Fibroblast of mammary gland (primary cell): ENCODE results near the gene VCAN.

Experiments
- DNase-seq: peaks from one replicate; pipeline ENCODE4 v3.0.0-alpha.2; 2010; ENCODE audit warnings: low read depth
- H3K4me3 ChIP-seq: 2 replicates; pipeline ENCODE4 v1.5.1; 2011; ENCODE audit warnings: low read depth, mild to moderate bottlenecking, low read length, moderate library complexity; ENCODE audit not compliant: control insufficient read depth
- TF ChIP-seq, protein P1 (sequence below): conservative IDR thresholded peaks from 2 replicates; pipeline ENCODE4 v1.5.1; 2011; ENCODE audit warnings: low read depth, low read length, inconsistent platforms; ENCODE audit not compliant: control insufficient read depth, insufficient read depth

VCAN gene

DNA sequence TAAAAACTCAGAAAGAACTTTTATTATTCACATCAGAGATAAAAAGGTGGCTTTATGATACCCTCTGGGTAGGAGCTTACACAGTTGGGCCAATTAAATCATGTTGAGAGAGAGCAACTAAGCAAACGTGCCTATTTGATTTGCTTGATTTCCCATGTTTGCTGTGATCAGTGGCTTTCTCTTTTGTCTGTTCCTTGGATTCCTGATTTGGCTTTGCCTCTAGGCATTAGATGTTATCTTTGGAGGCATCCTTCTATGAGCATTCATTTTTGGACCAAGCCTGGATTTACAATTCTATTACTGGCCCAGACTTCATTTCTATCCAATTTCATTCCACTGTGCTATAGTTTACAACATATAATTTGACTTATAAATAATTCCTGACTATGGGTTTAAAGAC, 35.9 kb downstream of the VCAN start:
- H3K4me3 ChIP-seq: no peak overlapping the region
- no peak for DNase-seq
- TF ChIP-seq, protein P1, sequence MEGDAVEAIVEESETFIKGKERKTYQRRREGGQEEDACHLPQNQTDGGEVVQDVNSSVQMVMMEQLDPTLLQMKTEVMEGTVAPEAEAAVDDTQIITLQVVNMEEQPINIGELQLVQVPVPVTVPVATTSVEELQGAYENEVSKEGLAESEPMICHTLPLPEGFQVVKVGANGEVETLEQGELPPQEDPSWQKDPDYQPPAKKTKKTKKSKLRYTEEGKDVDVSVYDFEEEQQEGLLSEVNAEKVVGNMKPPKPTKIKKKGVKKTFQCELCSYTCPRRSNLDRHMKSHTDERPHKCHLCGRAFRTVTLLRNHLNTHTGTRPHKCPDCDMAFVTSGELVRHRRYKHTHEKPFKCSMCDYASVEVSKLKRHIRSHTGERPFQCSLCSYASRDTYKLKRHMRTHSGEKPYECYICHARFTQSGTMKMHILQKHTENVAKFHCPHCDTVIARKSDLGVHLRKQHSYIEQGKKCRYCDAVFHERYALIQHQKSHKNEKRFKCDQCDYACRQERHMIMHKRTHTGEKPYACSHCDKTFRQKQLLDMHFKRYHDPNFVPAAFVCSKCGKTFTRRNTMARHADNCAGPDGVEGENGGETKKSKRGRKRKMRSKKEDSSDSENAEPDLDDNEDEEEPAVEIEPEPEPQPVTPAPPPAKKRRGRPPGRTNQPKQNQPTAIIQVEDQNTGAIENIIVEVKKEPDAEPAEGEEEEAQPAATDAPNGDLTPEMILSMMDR: no peak

DNA sequence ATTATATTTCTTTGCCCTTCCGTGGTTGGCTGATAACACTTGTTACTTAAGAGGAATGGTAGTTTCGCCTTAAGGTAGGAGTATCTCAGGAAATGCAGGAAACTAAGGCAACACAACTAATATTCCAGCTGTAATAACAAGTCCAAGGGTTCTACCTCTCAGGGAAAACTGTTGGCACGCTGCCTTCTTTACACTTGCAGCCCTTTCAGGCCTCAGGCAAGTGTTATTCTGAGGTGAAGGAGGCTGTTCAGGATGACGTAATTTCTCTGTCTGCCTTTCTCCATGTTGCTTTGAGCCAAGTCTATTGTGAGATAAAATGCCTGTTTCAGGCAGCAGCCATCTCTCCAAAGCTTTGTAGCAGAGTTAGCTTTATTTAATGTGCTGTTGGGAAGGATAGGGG, 38.0 kb downstream of the VCAN start:
- TF ChIP-seq, protein P1: no peak
- DNase-seq: peak; percentile 46

DNA sequence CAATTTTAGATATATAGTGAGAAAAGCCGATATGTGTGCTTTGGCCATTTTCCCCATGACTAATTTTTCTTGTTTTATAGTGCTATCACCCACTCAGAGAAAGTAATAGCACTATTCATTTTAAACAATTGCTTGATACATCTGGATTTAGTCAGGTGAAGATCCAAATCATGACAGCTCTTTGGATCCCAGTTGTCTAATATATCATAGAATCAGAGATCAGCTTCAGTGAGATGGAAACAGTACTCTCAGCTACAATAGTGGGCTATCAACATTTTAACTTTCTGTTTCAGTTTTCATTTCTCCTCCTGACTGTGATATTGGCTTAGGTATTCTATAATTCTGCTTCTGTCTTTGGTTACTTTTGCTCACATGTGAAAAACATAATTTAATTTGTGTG, 38.7 kb downstream of the VCAN start:
- H3K4me3 ChIP-seq: no peak overlapping the region
- DNase-seq: peak; percentile 26
- TF ChIP-seq, protein P1: no peak

More for the DNA sequence above, 38.0 kb downstream of the VCAN start:
- no peak overlapping the region for H3K4me3 ChIP-seq

DNA sequence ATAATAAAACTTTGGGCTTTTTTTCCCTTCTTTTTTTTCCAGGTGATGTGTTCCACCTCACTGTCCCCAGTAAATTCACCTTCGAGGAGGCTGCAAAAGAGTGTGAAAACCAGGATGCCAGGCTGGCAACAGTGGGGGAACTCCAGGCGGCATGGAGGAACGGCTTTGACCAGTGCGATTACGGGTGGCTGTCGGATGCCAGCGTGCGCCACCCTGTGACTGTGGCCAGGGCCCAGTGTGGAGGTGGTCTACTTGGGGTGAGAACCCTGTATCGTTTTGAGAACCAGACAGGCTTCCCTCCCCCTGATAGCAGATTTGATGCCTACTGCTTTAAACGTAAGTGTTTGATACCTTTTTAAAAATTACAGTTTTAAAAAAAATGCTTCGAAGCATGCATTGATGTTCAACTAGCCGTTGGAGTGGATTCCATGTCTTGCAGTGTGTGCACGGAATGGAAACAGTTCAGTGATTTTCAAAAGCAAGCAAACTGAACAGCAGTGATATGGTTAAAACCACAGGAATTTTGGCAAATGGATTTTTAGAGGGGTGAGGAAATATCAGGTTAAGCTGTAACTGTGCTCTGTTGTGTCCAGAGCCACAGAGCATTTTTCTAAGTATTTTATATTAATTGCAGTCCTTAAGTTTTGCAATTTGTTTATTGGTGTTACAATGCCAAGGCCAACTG, 40.7 kb downstream of the VCAN start:
- H3K4me3 ChIP-seq: no peak overlapping the region
- TF ChIP-seq, protein P1: no peak
- no peak for DNase-seq

DNA sequence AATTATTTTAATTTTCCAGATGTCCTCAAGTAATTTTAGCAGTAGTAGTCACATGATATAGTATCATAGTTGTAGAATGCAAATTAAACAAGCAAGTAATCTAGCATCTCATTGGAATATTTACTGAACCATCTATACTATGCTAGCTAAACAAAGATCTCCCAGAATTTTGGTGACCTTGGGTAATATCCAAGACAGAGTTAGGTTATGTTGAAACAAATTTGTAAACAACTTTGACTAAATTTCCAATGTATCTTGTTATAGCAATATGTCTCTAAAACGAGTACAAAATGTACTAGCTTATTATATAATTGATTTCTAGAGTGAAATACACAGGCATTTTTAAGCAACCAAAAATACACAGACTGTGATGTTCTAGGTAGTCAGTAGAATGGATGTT, 41.5 kb downstream of the VCAN start:
- no peak overlapping the region for H3K4me3 ChIP-seq
- DNase-seq: no peak
- TF ChIP-seq, protein P1: no peak

DNA sequence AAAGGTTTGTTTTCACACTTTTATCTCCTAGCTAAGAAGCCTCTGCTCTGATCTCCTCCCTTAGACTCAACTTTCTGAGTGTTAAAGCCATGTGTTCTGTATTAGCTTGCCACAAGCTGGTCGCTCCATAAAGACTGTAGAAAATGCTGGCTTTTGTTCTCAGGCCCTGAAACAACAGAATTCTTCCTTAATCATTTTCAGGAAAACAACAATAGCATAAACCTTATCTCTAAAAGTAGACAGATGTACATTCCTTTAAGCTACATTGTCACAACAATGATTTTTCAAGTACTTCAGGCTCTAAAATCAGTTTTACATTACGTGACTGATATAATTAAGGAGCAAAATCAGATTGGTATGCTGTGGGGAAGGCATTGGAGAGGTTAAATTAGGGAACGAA, 41.9 kb downstream of the VCAN start:
- H3K4me3 ChIP-seq: no peak overlapping the region
- TF ChIP-seq, protein P1: no peak
- DNase-seq: no peak
